Activated naive CD4-positive, alpha-beta T cell treated with anti-CD3 and anti-CD28 coated beads for 36 hours (primary cell): ENCODE results near the gene PRKCG. TPM values are rescaled to one million over a fixed set of nuclear protein-coding genes. Genes with fewer than 3 reads are reported as not detected.

Experiments used
- CTCF ChIA-PET: fragments of 350-600 bp; sonication (Branson Sonifier 250); formaldehyde crosslinking; loops from one replicate; lab custom pipeline; 2021; ENCODE audit warnings: antibody characterized with exemption; lab: Charles Lee
- DNase-seq: peaks from one replicate; pipeline ENCODE4 v3.0.0-alpha.2; 2020
- H3K27ac Mint-ChIP-seq: one replicate; pipeline ENCODE4 v1.8.0; 2021; ENCODE audit warnings: mild to moderate bottlenecking, mixed read lengths
- H3K27me3 Mint-ChIP-seq: one replicate; pipeline ENCODE4 v1.8.0; 2021; ENCODE audit warnings: low read depth, mixed read lengths
- H3K36me3 Mint-ChIP-seq: one replicate; pipeline ENCODE4 v1.8.0; 2021; ENCODE audit warnings: low read depth, mixed read lengths
- H3K4me1 Mint-ChIP-seq: one replicate; pipeline ENCODE4 v1.8.0; 2021; ENCODE audit warnings: low read depth, mixed read lengths
- H3K4me3 Mint-ChIP-seq: one replicate; pipeline ENCODE4 v1.8.0; 2021; ENCODE audit warnings: mild to moderate bottlenecking, moderate library complexity, mixed read lengths
- H3K9me3 Mint-ChIP-seq: one replicate; pipeline ENCODE4 v1.8.0; 2021; ENCODE audit warnings: mixed read lengths
- intact Hi-C: fragments of 100-400 bp; cut with micrococcal nuclease; formaldehyde crosslinking; loops from one replicate; pipeline ENCODE4 v1.15.1; 2023
- total RNA-seq, 2 experiments: library from RNA; stranded (reverse); gene quantifications; one replicate each; pipeline ENCODE4 v1.2.3, GENCODE V29; 2021

Gene PRKCG
- total RNA-seq, 2 experiments from 2014 or later = not detected

DNA sequence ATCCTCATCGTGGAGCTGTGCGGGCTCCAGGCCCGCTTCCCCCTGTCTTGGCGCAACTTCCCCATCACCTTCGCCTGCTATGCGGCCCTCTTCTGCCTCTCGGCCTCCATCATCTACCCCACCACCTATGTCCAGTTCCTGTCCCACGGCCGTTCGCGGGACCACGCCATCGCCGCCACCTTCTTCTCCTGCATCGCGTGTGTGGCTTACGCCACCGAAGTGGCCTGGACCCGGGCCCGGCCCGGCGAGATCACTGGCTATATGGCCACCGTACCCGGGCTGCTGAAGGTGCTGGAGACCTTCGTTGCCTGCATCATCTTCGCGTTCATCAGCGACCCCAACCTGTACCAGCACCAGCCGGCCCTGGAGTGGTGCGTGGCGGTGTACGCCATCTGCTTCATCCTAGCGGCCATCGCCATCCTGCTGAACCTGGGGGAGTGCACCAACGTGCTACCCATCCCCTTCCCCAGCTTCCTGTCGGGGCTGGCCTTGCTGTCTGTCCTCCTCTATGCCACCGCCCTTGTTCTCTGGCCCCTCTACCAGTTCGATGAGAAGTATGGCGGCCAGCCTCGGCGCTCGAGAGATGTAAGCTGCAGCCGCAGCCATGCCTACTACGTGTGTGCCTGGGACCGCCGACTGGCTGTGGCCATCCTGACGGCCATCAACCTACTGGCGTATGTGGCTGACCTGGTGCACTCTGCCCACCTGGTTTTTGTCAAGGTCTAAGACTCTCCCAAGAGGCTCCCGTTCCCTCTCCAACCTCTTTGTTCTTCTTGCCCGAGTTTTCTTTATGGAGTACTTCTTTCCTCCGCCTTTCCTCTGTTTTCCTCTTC, 8.0 kb upstream of the PRKCG start:
- CTCF ChIA-PET = no interaction called here
- H3K27me3 Mint-ChIP-seq = no peaks in the 10 kb centered on the region
- intact Hi-C loops = no loop called here
- H3K4me3 Mint-ChIP-seq = no peak overlapping the region
- DNase-seq = no peak
- peaks cover 70% of the 10 kb centered on the region for H3K4me1 Mint-ChIP-seq
- H3K9me3 Mint-ChIP-seq = no peaks in the 10 kb centered on the region
- H3K27ac Mint-ChIP-seq = peak overlapping the region; percentile 62
- peaks cover 13% of the 10 kb centered on the region for H3K36me3 Mint-ChIP-seq

DNA sequence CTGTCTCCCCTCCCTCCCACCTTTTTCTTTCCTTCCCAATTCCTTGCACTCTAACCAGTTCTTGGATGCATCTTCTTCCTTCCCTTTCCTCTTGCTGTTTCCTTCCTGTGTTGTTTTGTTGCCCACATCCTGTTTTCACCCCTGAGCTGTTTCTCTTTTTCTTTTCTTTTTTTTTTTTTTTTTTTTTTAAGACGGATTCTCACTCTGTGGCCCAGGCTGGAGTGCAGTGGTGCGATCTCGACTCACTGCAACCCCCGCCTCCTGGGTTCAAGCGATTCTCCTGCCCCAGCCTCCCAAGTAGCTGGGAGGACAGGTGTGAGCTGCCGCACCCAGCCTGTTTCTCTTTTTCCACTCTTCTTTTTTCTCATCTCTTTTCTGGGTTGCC, 7.4 kb upstream of the PRKCG start:
- no peak for DNase-seq
- CTCF ChIA-PET = no interaction called here
- Mint-ChIP-seq H3K27ac (peak overlapping the region; percentile 62), H3K27me3 (no peaks in the 10 kb centered on the region), H3K4me3 (peak overlapping the region; percentile 23), H3K9me3 (no peaks in the 10 kb centered on the region), H3K4me1 (peaks cover 71% of the 10 kb centered on the region), H3K36me3 (peaks cover 13% of the 10 kb centered on the region)
- intact Hi-C loops = no loop called here

DNA sequence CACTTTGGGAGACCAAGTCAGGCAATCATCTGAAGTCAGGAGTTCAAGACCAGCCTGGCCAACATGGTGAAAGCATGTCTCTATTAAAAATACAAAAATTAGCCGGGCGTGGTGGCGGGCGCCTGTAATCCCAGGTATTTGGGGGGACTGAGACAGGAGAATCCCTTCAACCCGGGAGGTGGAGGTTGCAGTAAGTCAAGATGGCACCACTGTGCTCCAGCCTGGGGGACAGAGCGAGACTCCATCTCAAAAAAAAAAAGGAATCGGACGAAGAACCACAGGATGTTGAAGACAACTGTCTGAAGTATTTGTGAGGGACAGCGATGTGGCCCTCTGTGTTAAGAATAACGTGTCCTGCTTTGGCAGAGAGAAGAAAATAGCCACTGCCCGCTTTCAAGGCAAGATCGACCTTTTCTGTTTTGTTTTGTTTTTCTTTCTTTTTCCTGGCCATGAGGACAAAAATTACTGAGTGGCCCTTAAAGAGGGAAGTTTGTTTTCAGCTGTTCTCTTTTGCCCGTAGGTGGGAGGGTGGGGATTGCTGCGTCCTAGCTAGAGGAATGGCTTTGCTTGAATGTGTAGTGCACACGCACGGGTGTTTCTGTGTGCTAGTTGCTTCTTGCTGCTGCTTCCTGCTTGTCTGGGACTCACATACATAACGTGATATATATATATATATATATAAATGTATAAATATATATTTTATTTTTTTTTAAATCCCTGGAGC, 6.2 kb upstream of the PRKCG start:
- H3K27ac Mint-ChIP-seq = peak overlapping the region; percentile 43
- CTCF ChIA-PET = interaction anchor here (1.1 kb wide), 1 partner anchor 32 kb away, joined by 3 read pairs; no protein-coding TSS in a partner anchor

DNA sequence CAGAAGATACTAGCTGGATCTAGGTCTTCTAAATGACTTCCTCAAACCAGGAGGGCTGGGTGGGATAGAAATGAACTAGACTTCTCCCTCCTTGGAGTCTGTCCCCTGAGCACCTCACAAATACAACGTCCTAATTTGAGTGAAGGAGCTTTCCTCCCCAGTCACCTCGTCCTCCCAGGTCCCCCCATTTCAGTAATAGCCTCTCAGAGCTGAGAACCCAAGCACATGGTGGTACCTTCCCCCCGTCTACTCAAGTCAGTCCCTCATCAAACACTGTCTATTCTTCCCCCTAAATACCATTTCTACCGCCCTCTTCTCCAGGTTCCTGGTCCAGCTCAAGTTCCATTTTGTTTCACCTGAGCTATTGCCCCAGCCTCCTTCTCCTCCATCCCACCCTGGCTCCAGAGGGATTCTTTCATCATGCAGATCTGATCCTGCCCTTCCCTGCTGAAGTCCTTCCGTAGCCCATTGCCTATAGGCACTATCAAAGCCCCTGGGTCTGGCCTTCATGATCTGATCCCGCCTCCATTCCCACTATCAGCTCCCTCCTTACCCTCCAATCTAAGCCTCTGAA, 5.3 kb upstream of the PRKCG start:
- intact Hi-C loops = loop anchor here (1.0 kb wide), 1 partner anchor 7 kb away; no protein-coding TSS in a partner anchor
- Mint-ChIP-seq H3K27ac (peak overlapping the region; percentile 59), H3K4me3 (no peak overlapping the region), H3K27me3 (no peaks in the 10 kb centered on the region), H3K36me3 (peaks cover 13% of the 10 kb centered on the region), H3K9me3 (no peaks in the 10 kb centered on the region), H3K4me1 (peaks cover 58% of the 10 kb centered on the region)
- CTCF ChIA-PET = interaction anchor here (0.9 to 1.4 kb wide), 3 partner anchors 9 to 36 kb away, joined by 3 to 4 read pairs (median 3); partner anchors contain the start of gene MYADM
- no peak for DNase-seq

More for the DNA sequence above, 6.2 kb upstream of the PRKCG start:
- no peak overlapping the region for H3K4me3 Mint-ChIP-seq
- H3K36me3 Mint-ChIP-seq = peaks cover 13% of the 10 kb centered on the region
- peaks cover 65% of the 10 kb centered on the region for H3K4me1 Mint-ChIP-seq
- no peaks in the 10 kb centered on the region for H3K27me3 Mint-ChIP-seq
- DNase-seq = no peak
- no peaks in the 10 kb centered on the region for H3K9me3 Mint-ChIP-seq
- intact Hi-C loops = no loop called here

DNA sequence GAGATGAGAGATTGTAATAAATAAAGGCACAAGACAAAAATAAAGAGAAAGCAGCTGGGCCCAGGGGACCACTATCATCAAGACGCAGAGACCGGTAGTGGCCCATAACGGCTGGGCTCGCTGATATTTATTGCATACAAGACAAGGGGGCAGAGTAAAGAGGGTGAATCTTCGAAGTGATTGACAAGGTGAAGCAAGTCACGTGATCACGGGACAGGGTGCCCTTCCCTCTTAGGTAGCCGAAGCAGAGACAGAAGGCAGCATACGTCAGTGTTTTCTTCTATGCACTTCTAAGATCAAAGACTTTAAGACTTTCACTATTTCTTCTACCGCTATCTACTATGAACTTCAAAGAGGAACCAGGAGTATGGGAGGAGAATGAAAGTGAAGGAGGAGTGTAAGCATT, 4.6 kb upstream of the PRKCG start:
- H3K36me3 Mint-ChIP-seq = peaks cover 13% of the 10 kb centered on the region
- H3K9me3 Mint-ChIP-seq = no peaks in the 10 kb centered on the region
- peaks cover 58% of the 10 kb centered on the region for H3K4me1 Mint-ChIP-seq
- no peaks in the 10 kb centered on the region for H3K27me3 Mint-ChIP-seq
- intact Hi-C loops = loop anchor here (1.0 kb wide), 1 partner anchor 8 kb away; no protein-coding TSS in a partner anchor
- peak overlapping the region; percentile 59 for H3K27ac Mint-ChIP-seq
- peak; percentile 66 for DNase-seq
- CTCF ChIA-PET = interaction anchor here (0.9 to 1.4 kb wide), 2 partner anchors 10 to 35 kb away, joined by 3 to 4 read pairs; partner anchors contain the start of gene MYADM
- peak overlapping the region; percentile 17 for H3K4me3 Mint-ChIP-seq

DNA sequence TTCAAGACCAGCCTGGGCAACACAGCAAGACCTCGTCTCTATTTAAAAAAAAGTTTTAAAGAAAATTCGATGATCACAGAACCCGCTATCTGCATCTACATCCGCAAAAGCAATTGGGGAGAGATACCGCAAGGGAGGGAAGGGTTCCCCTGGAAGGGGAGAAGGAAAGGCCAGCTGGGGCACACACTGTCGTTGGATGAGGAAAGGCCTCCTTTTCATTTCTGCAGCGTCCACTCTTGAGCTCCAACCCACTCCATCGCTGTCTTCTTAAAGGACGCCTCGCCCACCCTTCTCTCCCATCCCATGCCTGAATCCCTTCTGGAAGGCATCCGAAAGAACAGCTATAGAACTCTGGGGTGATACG, 3.2 kb upstream of the PRKCG start:
- Mint-ChIP-seq H3K9me3 (no peaks in the 10 kb centered on the region), H3K4me3 (no peak overlapping the region), H3K27me3 (peaks cover 8% of the 10 kb centered on the region), H3K36me3 (peaks cover 9% of the 10 kb centered on the region), H3K4me1 (peaks cover 52% of the 10 kb centered on the region), H3K27ac (peak overlapping the region; percentile 14)
- CTCF ChIA-PET = no interaction called here
- intact Hi-C loops = no loop called here
- DNase-seq = no peak

DNA sequence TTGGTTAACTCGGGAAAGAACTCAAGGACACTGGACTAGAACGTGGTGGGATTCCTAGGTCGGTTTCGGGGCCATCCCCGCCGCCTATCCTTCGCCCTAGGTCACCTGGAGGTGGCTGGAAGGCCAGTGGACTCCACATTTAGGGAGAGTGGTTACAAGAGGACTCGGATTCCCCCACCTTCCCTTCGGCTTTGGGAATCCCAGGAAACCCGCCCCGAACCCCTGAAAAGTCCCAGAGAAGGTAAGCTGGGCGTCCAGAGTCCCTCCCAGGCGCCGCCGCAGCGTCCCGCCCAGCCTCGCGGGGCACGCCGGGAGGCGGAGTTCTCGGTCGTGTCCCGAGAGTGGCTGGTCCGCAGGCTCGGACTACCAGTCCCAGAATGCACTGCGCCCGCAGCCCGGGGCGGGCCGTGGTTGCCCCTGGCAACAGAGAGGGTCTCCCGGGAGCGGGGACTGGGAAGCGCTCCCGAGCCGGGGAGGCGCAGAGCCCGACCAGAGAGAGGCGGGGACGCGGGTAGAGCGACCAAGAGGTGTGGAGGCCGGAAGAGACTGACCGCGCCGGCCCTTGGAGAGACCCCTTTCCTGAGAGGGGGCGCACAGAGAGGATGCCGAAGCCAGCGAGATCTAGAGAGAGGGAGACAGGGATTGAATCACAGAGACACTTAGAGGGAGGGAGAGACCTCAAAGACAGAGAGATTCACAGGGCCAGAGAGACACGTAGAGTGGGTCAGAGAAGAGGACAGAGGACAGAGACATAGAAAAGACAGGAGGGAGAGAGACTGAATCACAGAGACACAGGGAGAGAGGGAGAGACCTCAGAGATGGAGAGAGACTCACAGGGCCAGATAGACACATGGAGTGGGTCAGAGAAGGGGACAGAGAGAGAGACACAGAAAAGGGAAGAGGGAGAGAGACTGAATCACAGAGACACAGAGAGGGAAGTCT, 2.6 kb upstream of the PRKCG start:
- no peaks in the 10 kb centered on the region for H3K9me3 Mint-ChIP-seq
- CTCF ChIA-PET = no interaction called here
- H3K27me3 Mint-ChIP-seq = peaks cover 12% of the 10 kb centered on the region
- peak; percentile 85 for DNase-seq
- H3K4me1 Mint-ChIP-seq = peaks cover 47% of the 10 kb centered on the region
- H3K27ac Mint-ChIP-seq = peak overlapping the region; percentile 14
- H3K36me3 Mint-ChIP-seq = peaks cover 3% of the 10 kb centered on the region
- H3K4me3 Mint-ChIP-seq = no peak overlapping the region
- intact Hi-C loops = loop anchor here (2.0 to 5.0 kb wide), 2 partner anchors 13 to 682 kb away; partner anchors contain the start of gene MYADM

DNA sequence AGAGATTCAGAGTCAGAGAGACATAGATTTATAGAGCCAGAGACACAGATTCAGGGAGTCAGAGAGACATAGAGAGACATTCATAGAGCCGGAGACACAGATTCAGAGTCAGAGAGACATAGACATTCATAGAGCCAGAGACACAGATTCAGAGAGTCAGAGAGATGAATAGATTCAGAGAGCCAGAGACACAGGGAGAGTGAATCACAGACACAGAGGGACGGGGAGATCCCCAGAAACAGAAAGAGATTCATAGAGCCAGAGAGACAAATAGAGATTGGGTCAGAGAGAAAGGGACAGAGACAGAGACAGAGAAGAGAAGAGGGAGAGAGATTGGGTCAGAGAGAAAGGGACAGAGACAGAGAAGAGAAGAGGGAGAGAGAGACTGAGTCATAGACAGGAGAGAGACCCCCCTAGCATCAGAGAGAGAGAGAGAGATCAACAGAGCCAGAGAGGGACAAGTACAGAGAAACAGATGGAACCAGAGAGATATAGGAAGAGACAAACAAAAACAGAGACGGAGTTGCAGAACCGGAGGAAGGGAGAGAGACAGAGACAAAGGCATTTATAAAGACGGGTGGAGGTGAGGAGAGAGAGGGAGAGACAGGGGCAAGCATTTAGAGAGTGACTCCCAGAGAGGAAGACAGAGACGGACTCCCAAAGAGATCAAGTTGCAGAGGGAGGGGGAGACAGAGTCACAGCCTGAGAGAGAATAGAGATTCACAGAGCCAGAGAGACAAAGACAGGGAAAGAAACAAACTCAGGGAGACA, 1.1 kb upstream of the PRKCG start:
- no peak overlapping the region for H3K27ac Mint-ChIP-seq
- intact Hi-C loops = loop anchor here (2.0 to 5.0 kb wide), 2 partner anchors 14 to 684 kb away; partner anchors contain the start of gene MYADM
- no peaks in the 10 kb centered on the region for H3K9me3 Mint-ChIP-seq
- no peaks in the 10 kb centered on the region for H3K36me3 Mint-ChIP-seq
- peaks cover 35% of the 10 kb centered on the region for H3K4me1 Mint-ChIP-seq
- no peak overlapping the region for H3K4me3 Mint-ChIP-seq
- CTCF ChIA-PET = interaction anchor here (1.1 to 1.6 kb wide), 4 partner anchors 10 to 143 kb away, joined by 3 to 10 read pairs (median 3); partner anchors contain the start of gene MYADM
- peaks cover 17% of the 10 kb centered on the region for H3K27me3 Mint-ChIP-seq
- no peak for DNase-seq

DNA sequence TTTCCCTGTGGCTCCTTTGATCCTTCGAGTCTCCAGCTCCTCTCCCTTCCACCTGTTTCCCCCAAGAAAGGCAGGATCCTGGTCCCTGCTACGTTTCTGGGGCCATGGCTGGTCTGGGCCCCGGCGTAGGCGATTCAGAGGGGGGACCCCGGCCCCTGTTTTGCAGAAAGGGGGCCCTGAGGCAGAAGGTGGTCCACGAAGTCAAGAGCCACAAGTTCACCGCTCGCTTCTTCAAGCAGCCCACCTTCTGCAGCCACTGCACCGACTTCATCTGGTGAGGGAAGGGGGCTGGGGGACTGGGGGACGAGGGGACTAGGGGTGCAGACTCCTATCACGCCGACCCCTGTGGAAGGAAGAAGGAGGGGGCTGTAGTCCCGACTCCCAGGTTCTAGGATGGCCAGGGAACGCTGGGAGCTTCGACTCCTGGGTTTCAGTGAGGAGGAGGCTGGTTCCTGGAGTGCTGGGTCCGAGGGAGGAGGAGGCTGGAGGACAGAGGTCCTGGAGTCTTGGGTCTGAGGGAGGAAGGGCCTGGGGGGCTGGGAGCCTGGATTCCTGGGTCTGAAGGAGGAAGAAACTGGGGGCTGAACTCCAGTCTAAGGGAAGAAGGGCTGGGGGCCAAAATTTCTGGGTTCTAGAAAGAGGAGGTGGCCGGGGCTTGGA, 524 bp downstream of the PRKCG start:
- DNase-seq = no peak
- Mint-ChIP-seq H3K27me3 (peaks cover 17% of the 10 kb centered on the region), H3K9me3 (no peaks in the 10 kb centered on the region), H3K36me3 (no peaks in the 10 kb centered on the region), H3K27ac (no peak overlapping the region), H3K4me1 (peaks cover 20% of the 10 kb centered on the region), H3K4me3 (no peak overlapping the region)
- CTCF ChIA-PET = interaction anchor here (1.1 to 1.6 kb wide), 4 partner anchors 12 to 141 kb away, joined by 3 to 10 read pairs (median 3); partner anchors contain the start of gene MYADM
- intact Hi-C loops = loop anchor here (1.0 to 5.0 kb wide), 3 partner anchors 30 to 685 kb away; no protein-coding TSS in a partner anchor

DNA sequence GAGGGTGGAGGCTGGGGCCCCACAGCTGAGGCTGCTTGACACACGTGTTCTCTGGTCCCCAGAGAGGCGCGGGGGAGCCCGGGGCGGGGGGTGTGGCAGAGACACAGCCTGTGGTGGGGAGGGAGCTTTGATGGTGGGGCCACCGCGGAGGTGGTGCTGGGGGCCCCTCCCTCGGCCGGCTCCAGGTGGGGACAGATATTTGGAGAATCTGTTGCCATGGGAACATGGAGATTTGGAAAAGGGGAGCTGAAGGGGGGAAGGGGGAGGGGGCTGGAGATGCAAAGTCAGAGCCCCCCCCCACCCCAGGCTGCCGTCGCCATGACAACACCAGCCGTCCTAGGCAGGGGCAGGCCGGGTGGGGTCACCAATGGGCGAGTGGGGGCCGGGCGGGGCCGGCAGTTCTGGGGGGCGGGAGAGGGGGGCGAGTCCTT, 1.2 kb downstream of the PRKCG start:
- Mint-ChIP-seq H3K9me3 (no peaks in the 10 kb centered on the region), H3K27me3 (peaks cover 17% of the 10 kb centered on the region), H3K36me3 (no peaks in the 10 kb centered on the region), H3K4me1 (peaks cover 14% of the 10 kb centered on the region), H3K4me3 (no peak overlapping the region), H3K27ac (no peak overlapping the region)
- no peak for DNase-seq
- CTCF ChIA-PET = no interaction called here
- intact Hi-C loops = loop anchor here (2.0 to 5.0 kb wide), 2 partner anchors 30 to 686 kb away; no protein-coding TSS in a partner anchor
